Measurements from ENCODE around the gene RECK.

DNA sequence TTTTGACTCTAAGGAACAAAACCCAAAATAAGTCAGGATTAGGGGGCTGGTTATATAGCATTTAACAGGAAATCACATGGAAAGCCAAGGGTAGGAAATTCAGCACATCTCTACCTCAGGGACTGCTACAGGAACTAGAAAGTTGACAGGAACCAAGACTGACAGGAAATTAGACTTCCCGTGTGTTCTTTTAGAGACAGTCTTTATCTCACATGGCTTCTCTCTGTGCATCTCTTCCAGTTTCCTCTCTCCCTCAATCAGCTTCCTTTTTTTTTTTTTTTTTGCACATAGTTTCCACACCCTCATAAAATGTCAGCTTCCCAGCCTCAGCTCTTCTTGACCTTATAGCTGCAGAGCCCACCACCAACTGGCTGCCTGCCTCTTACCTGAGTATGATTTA, 4.8 kb downstream of the RECK start:
- no peak for TF ChIP-seq YY1 (IDR thresholded peaks at IDR 0.05; ENCODE audit: insufficient read depth, insufficient read length)
- no peak for TF ChIP-seq SUZ12 (IDR thresholded peaks at IDR 0.05; ENCODE audit: extremely low read depth, insufficient read depth, insufficient read length)
- no peak for TF ChIP-seq ZNF274 (IDR thresholded peaks at IDR 0.05; ENCODE audit: low read depth, low read length)

Measured in NT2/D1 (cell line).